Fibroblast of lung (primary cell): Measurements from ENCODE around the gene TEAD2. TPM values are rescaled to one million over a fixed set of nuclear protein-coding genes. Genes with fewer than 3 reads are reported as not detected.
A peak's percentile ranks its signal among the peaks of the same experiment; 100 is the strongest.

Source experiments
- DNase-seq, 2 donors: peaks; one replicate each; pipeline versions ENCODE4 v3.0.0 to v3.0.0-alpha.2; 2010; ENCODE audit warnings: low read depth in 2 of 2
- H2AFZ ChIP-seq: 2 replicates; pipeline ENCODE4 v1.5.1; 2012; ENCODE audit warnings: low read length, control low read depth, inconsistent platforms
- H3K27ac ChIP-seq: 2 replicates; pipeline ENCODE4 v1.5.1; 2011; ENCODE audit warnings: low read length, control low read depth; ENCODE audit not compliant: insufficient read depth
- H3K27me3 ChIP-seq: 2 replicates; pipeline ENCODE4 v1.5.1; 2011; ENCODE audit warnings: mild to moderate bottlenecking, low read length; ENCODE audit not compliant: control insufficient read depth, insufficient read depth
- H3K36me3 ChIP-seq: 2 replicates; pipeline ENCODE4 v1.5.1; 2011; ENCODE audit warnings: low read length; ENCODE audit not compliant: control insufficient read depth, insufficient read depth
- H3K4me1 ChIP-seq: 2 replicates; pipeline ENCODE4 v1.5.1; 2011; ENCODE audit warnings: low read length; ENCODE audit not compliant: control insufficient read depth, insufficient read depth; ENCODE audit errors: extremely low read depth
- H3K4me2 ChIP-seq: 2 replicates; pipeline ENCODE4 v1.5.1; 2011; ENCODE audit warnings: low read length, control low read depth; ENCODE audit not compliant: insufficient read depth; ENCODE audit errors: extremely low read depth
- H3K4me3 ChIP-seq, 4 experiments: fragments of 200-600 bp in 1 of 4; sonication (generic) in 1 of 4; replicated peaks in 1 of 4; 2 replicates each; pipeline ENCODE4 v1.5.1; 2011 to 2016; ENCODE audit warnings: low read length in 4 of 4, low read depth in 3 of 4, mild to moderate bottlenecking in 3 of 4, control low read depth in 2 of 4, inconsistent platforms in 1 of 4, mixed read lengths in 1 of 4; ENCODE audit not compliant: insufficient read depth in 1 of 4; ENCODE audit errors: control extremely low read depth in 1 of 4
- H3K79me2 ChIP-seq: 2 replicates; pipeline ENCODE4 v1.5.1; 2012; ENCODE audit warnings: mild to moderate bottlenecking, low read length, inconsistent platforms; ENCODE audit not compliant: control insufficient read depth, insufficient read depth
- H3K9ac ChIP-seq: 2 replicates; pipeline ENCODE4 v1.5.1; 2011; ENCODE audit warnings: mild to moderate bottlenecking, low read length, control low read depth; ENCODE audit not compliant: insufficient read depth
- H3K9me3 ChIP-seq: 2 replicates; pipeline ENCODE4 v1.5.1; 2012; ENCODE audit warnings: low read depth, low read length; ENCODE audit not compliant: control insufficient read depth, insufficient read depth
- H4K20me1 ChIP-seq: 2 replicates; pipeline ENCODE4 v1.5.1; 2011; ENCODE audit warnings: low read length; ENCODE audit not compliant: control insufficient read depth, insufficient read depth; ENCODE audit errors: extremely low read depth
- CTCF ChIP-seq, 2 donors: IDR thresholded peaks in 1 of 2; conservative IDR thresholded peaks in 1 of 2; 1 replicate in 1 of 2; 2 replicates in 1 of 2; pipeline ENCODE4 v1.5.1; 2011 to 2012; ENCODE audit warnings: low read length in 2 of 2, control low read depth in 1 of 2, inconsistent platforms in 1 of 2, low read depth in 1 of 2, mild to moderate bottlenecking in 1 of 2
- EZH2 ChIP-seq: IDR thresholded peaks from 2 replicates; pipeline ENCODE4 v1.5.1; 2012; ENCODE audit warnings: low read length, control low read depth, mild to moderate bottlenecking; ENCODE audit errors: missing control alignments
- polyA plus RNA-seq, 2 donors: library from polyadenylated mRNA; depleted of rRNA in 1 of 2; stranded (reverse) in 1 of 2; unstranded in 1 of 2; fragments of >200 nt; gene quantifications; 2 replicates each; pipeline ENCODE4 v1.2.1, GENCODE V29; 2011 to 2012; ENCODE audit warnings: missing spikeins in 1 of 2
- total RNA-seq: library from RNA; depleted of rRNA; stranded (reverse); fragments of >200 nt; gene quantifications from 2 replicates; pipeline ENCODE4 v1.2.1, GENCODE V29; 2014

The TEAD2 gene
- total and polyA plus RNA-seq, 2 donors (not counting 1 experiment from before 2014, with no cell fraction given) = 19.2 to 22.7 TPM

- no peak overlapping the region for H3K27ac ChIP-seq
- H2AFZ ChIP-seq = no peak overlapping the region
- peaks cover 9% of the 10 kb centered on the region for H3K27me3 ChIP-seq
- H3K4me1 ChIP-seq = no peaks in the 10 kb centered on the region
- H3K9me3 ChIP-seq = no peaks in the 10 kb centered on the region
- no peaks in the 10 kb centered on the region for H3K79me2 ChIP-seq
- no peak overlapping the region for H3K4me3 ChIP-seq
- no peak for DNase-seq
- no peaks in the 10 kb centered on the region for H4K20me1 ChIP-seq
- TF ChIP-seq EZH2 = no peak
- TF ChIP-seq CTCF (conservative IDR thresholded peaks at IDR 0.05 in 1 of 2, IDR thresholded peaks at IDR 0.05 in 1 of 2; ENCODE audit: low read depth in 1 of 2, low read length in 2 of 2) = no peak
- no peak overlapping the region for H3K4me2 ChIP-seq
- H3K9ac ChIP-seq = no peak overlapping the region
- H3K36me3 ChIP-seq = no peaks in the 10 kb centered on the region
Observed at GRCh38 chr19:49393881-49394280, 31.7 kb upstream of the TEAD2 start.

GRCh38 chr19:49391581-49392399 lies 29.6 kb upstream of the TEAD2 start:
- Histone ChIP-seq H3K4me1 (no peaks in the 10 kb centered on the region), H4K20me1 (no peaks in the 10 kb centered on the region), H3K4me2 (no peak overlapping the region), H3K79me2 (no peaks in the 10 kb centered on the region), H3K9ac (no peak overlapping the region), H3K27ac (no peak overlapping the region), H3K27me3 (peaks cover 9% of the 10 kb centered on the region), H3K9me3 (no peaks in the 10 kb centered on the region), H2AFZ (no peak overlapping the region), H3K36me3 (no peaks in the 10 kb centered on the region), H3K4me3 (no peak overlapping the region)
- TF ChIP-seq CTCF (conservative IDR thresholded peaks at IDR 0.05 in 1 of 2, IDR thresholded peaks at IDR 0.05 in 1 of 2; ENCODE audit: low read depth in 1 of 2, low read length in 2 of 2) = peak; percentile 75 to 77
- TF ChIP-seq EZH2 = no peak
- DNase-seq = peak; percentile 50 to 59

GRCh38 chr19:49390929-49391359 lies 28.7 kb upstream of the TEAD2 start:
- Histone ChIP-seq H2AFZ (no peak overlapping the region), H3K9ac (no peak overlapping the region), H3K79me2 (no peaks in the 10 kb centered on the region), H3K27ac (no peak overlapping the region), H3K9me3 (no peaks in the 10 kb centered on the region), H3K36me3 (no peaks in the 10 kb centered on the region), H3K4me3 (no peak overlapping the region), H3K27me3 (peaks cover 9% of the 10 kb centered on the region), H3K4me2 (no peak overlapping the region), H3K4me1 (no peaks in the 10 kb centered on the region), H4K20me1 (no peaks in the 10 kb centered on the region)
- TF ChIP-seq CTCF (conservative IDR thresholded peaks at IDR 0.05 in 1 of 2, IDR thresholded peaks at IDR 0.05 in 1 of 2; ENCODE audit: low read depth in 1 of 2, low read length in 2 of 2) (no peak), EZH2 (no peak)
- no peak for DNase-seq
